Subcutaneous adipose tissue (tissue), 4 donors: ENCODE data around the gene BICRA. TPM values are rescaled to one million over a fixed set of nuclear protein-coding genes. Genes with fewer than 3 reads are reported as not detected.

ENCODE experiments used
- total RNA-seq, 4 donors: library from RNA; depleted of rRNA; stranded (reverse); fragments of >200 nt; gene quantifications; one replicate each; pipeline ENCODE4 v1.1.0, GENCODE V29; 2016
- TF ChIP-seq, protein P1 (sequence below): fragments of 450-650 bp; IDR thresholded peaks from one replicate; pipeline ENCODE4 v1.5.1; 2016; ENCODE audit warnings: low read depth, mild to moderate bottlenecking, control low read depth, antibody characterized with exemption, moderate library complexity

BICRA gene
- total RNA-seq, 4 donors from 2014 or later = 5.1 to 13.2 (median 8.8) TPM

DNA sequence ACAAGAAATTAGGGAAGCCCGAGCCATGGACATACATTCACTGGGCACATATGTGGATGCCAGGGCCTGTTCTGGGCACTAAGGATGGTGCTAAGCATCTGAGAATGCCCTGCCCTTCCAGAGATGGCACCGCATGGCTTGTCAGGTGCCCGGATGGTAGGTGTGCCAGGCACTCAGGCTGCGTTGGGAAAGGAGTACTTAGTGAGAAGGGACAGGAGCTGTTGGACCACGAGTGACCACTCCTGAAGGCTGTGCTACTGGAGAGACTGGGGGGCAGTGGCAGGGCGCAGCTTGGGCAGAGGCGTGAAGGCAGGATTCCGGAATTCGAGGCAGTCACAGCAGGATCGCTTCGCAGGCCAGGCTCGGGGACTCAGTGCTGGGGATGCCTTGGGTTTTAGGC is 66.3 kb downstream of the BICRA start:
- TF ChIP-seq, protein P1, sequence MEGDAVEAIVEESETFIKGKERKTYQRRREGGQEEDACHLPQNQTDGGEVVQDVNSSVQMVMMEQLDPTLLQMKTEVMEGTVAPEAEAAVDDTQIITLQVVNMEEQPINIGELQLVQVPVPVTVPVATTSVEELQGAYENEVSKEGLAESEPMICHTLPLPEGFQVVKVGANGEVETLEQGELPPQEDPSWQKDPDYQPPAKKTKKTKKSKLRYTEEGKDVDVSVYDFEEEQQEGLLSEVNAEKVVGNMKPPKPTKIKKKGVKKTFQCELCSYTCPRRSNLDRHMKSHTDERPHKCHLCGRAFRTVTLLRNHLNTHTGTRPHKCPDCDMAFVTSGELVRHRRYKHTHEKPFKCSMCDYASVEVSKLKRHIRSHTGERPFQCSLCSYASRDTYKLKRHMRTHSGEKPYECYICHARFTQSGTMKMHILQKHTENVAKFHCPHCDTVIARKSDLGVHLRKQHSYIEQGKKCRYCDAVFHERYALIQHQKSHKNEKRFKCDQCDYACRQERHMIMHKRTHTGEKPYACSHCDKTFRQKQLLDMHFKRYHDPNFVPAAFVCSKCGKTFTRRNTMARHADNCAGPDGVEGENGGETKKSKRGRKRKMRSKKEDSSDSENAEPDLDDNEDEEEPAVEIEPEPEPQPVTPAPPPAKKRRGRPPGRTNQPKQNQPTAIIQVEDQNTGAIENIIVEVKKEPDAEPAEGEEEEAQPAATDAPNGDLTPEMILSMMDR = no peak

DNA sequence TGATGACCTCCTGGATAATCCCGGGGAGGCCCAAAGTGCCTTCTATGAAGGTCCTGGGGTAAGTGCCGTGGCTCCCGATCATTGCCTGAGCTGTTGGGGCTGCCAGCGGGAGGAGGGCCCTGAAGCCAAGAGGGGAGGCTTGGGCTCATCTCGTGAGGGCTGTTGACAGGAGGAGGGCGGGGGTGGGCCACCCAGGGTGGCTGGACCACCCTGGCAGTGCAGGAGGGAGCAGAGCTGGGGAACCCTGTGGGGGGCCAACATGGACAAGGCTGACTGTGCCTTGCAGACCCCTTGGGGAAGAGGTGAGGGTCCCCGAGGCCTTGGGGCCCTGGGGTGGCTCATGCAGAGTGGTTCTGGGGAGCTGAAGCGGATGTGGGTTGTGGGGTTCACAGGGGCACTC is 66.9 kb downstream of the BICRA start:
- TF ChIP-seq, protein P1 = no peak

DNA sequence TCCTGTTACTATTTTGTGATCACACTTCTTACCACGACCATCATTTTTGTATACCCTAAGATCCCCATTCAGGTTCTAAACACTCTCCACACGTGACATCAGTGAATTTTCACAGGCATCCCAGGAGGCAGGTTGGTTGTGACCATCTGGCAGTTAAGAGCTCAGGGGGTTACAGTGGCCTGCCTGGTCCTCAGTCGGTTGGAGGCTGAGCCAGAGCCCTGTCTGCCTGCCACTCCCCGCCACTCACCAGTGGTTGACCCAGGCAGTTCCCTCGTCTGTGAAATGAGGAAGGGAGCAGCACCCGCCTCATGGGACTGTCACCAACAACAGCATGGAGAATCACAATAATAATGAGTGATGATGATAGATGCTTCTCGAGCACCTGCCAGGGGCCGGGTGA is 67.9 kb downstream of the BICRA start:
- TF ChIP-seq, protein P1 = no peak

DNA sequence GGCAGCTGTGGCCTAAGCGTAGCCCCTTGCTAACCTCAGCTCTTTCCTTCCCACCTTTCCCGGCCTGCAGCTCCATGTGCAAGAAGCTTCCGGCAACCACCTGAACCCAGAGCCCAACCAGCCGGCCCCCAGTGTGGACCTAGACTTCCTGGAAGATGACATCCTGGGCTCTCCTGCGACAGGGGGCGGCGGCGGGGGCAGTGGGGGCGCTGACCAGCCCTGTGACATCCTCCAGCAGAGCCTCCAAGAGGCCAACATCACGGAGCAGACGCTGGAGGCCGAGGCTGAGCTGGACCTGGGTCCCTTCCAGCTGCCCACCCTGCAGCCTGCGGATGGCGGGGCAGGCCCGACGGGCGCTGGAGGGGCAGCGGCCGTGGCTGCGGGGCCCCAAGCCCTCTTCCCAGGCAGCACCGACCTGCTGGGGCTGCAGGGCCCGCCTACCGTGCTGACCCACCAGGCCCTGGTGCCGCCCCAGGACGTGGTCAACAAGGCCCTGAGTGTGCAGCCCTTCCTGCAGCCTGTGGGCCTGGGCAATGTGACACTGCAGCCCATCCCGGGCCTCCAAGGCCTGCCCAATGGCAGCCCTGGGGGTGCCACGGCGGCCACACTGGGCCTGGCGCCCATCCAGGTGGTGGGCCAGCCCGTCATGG is 70.4 kb downstream of the BICRA start:
- TF ChIP-seq, protein P1 = no peak

DNA sequence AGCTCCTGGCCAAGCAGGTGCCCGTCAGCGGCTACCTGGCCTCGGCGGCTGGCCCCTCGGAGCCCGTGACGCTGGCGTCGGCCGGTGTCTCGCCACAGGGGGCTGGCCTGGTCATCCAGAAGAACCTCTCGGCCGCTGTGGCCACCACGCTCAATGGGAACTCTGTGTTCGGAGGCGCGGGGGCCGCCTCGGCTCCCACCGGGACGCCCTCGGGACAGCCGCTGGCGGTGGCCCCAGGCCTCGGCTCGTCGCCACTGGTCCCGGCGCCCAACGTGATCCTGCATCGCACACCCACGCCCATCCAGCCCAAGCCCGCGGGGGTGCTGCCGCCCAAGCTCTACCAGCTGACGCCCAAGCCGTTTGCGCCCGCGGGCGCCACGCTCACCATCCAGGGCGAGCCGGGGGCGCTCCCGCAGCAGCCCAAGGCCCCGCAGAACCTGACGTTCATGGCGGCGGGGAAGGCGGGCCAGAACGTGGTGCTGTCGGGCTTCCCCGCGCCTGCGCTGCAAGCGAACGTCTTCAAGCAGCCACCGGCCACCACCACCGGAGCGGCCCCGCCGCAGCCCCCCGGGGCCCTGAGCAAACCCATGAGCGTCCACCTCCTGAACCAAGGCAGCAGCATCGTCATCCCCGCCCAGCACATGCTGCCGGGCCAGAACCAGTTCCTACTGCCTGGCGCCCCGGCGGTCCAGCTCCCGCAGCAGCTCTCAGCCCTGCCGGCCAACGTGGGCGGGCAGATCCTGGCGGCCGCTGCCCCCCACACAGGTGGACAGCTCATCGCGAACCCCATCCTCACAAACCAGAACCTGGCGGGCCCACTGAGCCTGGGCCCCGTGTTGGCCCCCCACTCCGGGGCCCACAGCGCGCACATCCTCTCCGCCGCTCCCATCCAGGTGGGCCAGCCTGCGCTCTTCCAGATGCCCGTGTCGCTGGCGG is 71.3 kb downstream of the BICRA start:
- TF ChIP-seq, protein P1 = no peak

DNA sequence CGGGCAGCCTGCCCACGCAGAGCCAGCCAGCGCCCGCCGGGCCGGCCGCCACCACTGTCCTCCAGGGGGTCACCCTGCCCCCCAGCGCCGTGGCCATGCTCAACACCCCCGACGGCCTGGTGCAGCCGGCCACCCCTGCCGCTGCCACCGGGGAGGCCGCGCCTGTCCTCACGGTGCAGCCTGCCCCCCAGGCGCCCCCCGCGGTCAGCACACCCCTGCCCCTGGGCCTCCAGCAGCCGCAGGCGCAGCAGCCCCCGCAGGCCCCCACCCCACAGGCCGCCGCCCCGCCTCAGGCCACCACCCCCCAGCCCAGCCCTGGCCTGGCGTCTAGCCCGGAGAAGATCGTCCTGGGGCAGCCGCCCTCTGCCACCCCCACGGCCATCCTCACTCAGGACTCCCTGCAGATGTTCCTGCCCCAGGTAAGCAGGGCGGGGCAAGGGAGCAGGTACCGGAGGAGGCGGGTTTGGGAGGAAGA is 72.0 kb downstream of the BICRA start:
- TF ChIP-seq, protein P1 = no peak

DNA sequence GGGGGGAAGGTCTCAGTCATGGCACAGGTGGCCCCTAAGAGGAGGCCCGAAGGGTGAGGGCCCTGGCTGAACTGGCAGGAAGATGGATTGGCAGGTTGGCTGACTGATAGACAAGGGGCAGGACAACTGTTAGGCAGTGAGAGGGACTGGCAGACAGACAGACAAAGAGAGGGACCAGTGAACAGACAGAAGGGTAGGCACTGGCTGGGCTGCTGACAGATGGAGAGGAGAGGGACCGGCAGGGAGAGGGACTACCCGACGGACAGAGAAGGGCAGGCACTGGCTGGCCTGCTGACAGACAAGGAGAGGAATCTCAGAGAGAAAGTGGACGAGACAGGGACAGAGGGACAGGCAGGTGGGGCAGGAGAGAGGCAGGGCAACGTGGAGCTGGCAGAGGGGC is 72.5 kb downstream of the BICRA start:
- TF ChIP-seq, protein P1 = no peak
